Left forelimb (tissue), 1 donor: ENCODE measurements around the gene C11orf42.

Experiments used
- DNase-seq: peaks from one replicate; pipeline ENCODE4 v3.0.0-alpha.2; 2018; ENCODE audit warnings: low spot score

C11orf42 gene

GRCh38 chr11:6258571-6259081 is 53.3 kb downstream of the C11orf42 start:
- no peak for DNase-seq

DNA sequence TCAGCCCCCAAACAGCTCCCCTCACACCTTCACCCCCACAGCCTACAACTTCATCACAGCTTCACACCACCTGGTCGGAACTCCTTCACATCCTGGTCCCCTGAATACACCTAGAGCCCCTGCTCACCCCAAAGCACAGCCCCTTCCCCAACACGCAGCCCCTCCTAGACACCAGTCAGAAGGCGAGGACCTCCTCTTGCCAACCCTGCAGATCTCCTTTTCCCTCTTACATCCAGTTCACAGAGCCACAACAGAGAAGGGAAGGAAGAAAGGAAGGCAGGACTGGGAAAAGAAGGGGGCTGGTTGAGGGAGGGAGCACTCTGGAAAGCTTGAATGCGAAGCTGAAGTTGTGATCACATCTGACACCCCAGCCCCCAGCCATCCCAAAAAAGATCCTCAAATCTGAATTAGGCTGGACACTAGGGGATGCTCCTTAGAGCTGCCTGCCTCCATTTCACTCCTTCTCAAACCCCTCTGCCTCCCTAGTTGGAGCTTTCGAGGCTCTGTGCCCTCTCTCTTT is 54.9 kb downstream of the C11orf42 start:
- no peak for DNase-seq
